ENCODE measurements around the gene SACS.

DNA sequence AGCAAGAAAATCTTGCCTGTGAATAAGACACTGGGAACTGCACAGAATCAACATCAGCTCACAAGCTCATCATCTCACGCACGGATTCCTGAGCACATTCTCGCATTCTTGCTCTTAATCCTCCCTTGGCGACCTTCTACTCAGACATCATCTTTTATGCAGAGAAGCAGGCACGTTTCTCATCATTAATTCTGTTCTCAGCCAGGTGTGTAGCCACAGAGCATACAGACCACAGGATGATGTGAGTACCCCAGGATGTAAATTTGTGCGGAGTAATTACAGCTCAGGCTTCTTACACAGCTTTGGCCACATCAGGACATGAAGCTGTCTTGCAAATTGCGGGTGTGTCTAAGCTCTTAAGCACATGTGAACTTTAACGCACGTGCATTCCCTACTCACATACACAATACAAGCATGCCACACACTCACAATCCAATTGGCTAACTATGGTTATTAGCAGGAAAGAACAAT, 36.5 kb upstream of the SACS start:
- TF ChIP-seq, protein P1, sequence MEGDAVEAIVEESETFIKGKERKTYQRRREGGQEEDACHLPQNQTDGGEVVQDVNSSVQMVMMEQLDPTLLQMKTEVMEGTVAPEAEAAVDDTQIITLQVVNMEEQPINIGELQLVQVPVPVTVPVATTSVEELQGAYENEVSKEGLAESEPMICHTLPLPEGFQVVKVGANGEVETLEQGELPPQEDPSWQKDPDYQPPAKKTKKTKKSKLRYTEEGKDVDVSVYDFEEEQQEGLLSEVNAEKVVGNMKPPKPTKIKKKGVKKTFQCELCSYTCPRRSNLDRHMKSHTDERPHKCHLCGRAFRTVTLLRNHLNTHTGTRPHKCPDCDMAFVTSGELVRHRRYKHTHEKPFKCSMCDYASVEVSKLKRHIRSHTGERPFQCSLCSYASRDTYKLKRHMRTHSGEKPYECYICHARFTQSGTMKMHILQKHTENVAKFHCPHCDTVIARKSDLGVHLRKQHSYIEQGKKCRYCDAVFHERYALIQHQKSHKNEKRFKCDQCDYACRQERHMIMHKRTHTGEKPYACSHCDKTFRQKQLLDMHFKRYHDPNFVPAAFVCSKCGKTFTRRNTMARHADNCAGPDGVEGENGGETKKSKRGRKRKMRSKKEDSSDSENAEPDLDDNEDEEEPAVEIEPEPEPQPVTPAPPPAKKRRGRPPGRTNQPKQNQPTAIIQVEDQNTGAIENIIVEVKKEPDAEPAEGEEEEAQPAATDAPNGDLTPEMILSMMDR (IDR thresholded peaks at IDR 0.05): no peak
- TF ChIP-seq POLR2A (IDR thresholded peaks at IDR 0.05) (no peak), POLR2AphosphoS5 (IDR thresholded peaks at IDR 0.05) (no peak), EP300 (IDR thresholded peaks at IDR 0.05) (no peak)

Data from gastroesophageal sphincter (tissue), 3 donors.